Spleen (tissue), 7 donors: ENCODE results near the gene STEAP3.

Experiments used
- POLR2A ChIP-seq, 3 donors: fragments of 450-650 bp; IDR thresholded peaks; one replicate each; pipeline ENCODE4 v1.5.1; 2017; ENCODE audit warnings: antibody characterized with exemption in 3 of 3, mild to moderate bottlenecking in 1 of 3
- POLR2AphosphoS5 ChIP-seq, 3 donors: sonication (generic); formaldehyde crosslinking; IDR thresholded peaks; one replicate each; pipeline ENCODE4 v1.5.1; 2017; ENCODE audit warnings: antibody characterized with exemption in 3 of 3
- TF ChIP-seq, protein P1 (sequence below), 11 experiments: fragments of 200-600 bp in 7 of 11; fragments of 450-650 bp in 4 of 11; sonication (generic) in 4 of 11; IDR thresholded peaks in 8 of 11; conservative IDR thresholded peaks in 3 of 11; 1 replicate in 7 of 11; 2 replicates in 4 of 11; pipeline versions ENCODE4 v1.4.0 to v1.8.0; 2016 to 2021; ENCODE audit warnings: antibody characterized with exemption in 11 of 11, inconsistent platforms in 4 of 11, mild to moderate bottlenecking in 1 of 11
- donor health status: DM: no; HTN: no; CAD: no; lungs with moderate emphysema.
- donor health status: DM: no; HTN: no; CAD: no.
- donor health status: DM: no; HTN: no; CAD: no.

DNA sequence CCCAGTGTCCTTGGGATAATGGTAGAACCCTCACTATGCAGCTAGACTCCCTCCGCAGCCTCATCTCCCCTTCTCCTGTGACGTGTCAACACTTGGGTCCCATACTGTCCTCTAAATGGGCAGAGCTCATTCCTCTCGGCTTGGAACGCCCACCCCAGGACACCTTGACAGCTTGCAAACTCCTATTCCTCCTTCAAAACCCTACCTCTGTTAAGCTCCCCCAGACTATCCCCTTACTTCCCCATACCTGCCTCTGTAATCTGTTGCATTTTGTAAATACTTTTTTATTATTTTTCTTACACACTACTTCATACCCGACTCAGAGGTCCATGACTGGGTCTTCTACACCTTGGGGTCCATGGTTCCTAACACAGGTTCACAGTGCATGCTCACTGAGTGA lies 28.0 kb downstream of the STEAP3 start:
- no peak for TF ChIP-seq POLR2A (IDR thresholded peaks at IDR 0.05)
- TF ChIP-seq, protein P1, sequence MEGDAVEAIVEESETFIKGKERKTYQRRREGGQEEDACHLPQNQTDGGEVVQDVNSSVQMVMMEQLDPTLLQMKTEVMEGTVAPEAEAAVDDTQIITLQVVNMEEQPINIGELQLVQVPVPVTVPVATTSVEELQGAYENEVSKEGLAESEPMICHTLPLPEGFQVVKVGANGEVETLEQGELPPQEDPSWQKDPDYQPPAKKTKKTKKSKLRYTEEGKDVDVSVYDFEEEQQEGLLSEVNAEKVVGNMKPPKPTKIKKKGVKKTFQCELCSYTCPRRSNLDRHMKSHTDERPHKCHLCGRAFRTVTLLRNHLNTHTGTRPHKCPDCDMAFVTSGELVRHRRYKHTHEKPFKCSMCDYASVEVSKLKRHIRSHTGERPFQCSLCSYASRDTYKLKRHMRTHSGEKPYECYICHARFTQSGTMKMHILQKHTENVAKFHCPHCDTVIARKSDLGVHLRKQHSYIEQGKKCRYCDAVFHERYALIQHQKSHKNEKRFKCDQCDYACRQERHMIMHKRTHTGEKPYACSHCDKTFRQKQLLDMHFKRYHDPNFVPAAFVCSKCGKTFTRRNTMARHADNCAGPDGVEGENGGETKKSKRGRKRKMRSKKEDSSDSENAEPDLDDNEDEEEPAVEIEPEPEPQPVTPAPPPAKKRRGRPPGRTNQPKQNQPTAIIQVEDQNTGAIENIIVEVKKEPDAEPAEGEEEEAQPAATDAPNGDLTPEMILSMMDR (IDR thresholded peaks at IDR 0.05 in 8 of 11, conservative IDR thresholded peaks at IDR 0.05 in 3 of 11), result no peak
- no peak for TF ChIP-seq POLR2AphosphoS5 (IDR thresholded peaks at IDR 0.05)
